ENCODE data around the gene FGF3.

- TF ChIP-seq CTCF (IDR thresholded peaks at IDR 0.05) (no peak), YY1 (IDR thresholded peaks at IDR 0.05; ENCODE audit: low read depth) (no peak), POLR2AphosphoS5 (IDR thresholded peaks at IDR 0.05; ENCODE audit: low read depth, low read length) (no peak), RAD21 (IDR thresholded peaks at IDR 0.05; ENCODE audit: low read length) (no peak), EZH2phosphoT487 (IDR thresholded peaks at IDR 0.05; ENCODE audit: borderline replicate concordance, low read depth) (no peak), MXI1 (IDR thresholded peaks at IDR 0.05; ENCODE audit: low read depth, low read length) (no peak), SIN3A (IDR thresholded peaks at IDR 0.05; ENCODE audit: borderline replicate concordance, low read depth, low read length) (no peak), JUND (IDR thresholded peaks at IDR 0.05) (no peak), NFIC (IDR thresholded peaks at IDR 0.05; ENCODE audit: borderline replicate concordance) (no peak)
Observed at GRCh38 chr11:69866648-69867047, 47.4 kb upstream of the FGF3 start.
